Measurements from ENCODE around the gene ECI1.

DNA sequence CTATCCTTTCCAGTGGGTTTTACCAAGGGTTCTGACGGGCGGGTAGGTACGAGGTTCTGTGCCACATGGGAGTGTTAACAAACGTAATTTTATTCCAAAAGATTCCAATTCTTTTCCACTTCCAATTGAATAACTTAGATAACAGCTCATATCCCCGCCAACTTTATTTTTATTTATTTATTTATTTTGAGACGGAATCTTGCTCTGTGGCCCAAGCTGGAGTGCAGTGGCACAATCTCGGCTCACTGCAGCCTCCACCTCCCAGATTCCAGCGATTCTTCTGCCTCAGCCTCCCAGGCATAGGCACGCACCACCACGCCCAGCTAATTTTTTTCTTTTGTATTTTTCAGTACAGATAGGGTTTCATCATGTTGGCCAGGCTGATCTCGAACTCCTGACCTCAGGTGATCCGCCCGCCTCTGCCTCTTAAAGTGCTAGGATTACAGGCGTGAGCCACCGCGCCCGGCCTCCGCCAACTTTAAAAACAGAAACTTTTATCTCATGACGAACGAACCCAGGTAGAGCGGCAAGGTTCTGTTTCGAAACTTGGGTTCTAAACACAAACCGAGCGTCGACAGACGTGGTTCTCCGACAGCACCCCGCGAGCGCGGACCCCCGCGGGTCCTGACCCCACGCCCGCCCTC lies 613 bp downstream of the ECI1 start:
- TF ChIP-seq CTCF (IDR thresholded peaks at IDR 0.05), result no peak
- no peak for TF ChIP-seq EZH2 (IDR thresholded peaks at IDR 0.05)
- TF ChIP-seq EZH2phosphoT487 (IDR thresholded peaks at IDR 0.05), result no peak

Data from neural progenitor cell (in vitro differentiated cells).